CD4-positive, alpha-beta T cell treated with Interleukin-21 for 1 hour (primary cell): ENCODE measurements around the gene PCDHGA9.
"Not testable (repeated sequence)": the region's sequence is repeated elsewhere in the genome, so short reads cannot be mapped to it uniquely, and the experiment has no call there.

Experiments used
- DNase-seq: peaks from one replicate; pipeline ENCODE4 v3.0.0-alpha.2; 2020

The PCDHGA9 gene

GRCh38 chr5:141402553-141403243, at the start of gene PCDHGA9:
PCDHGA9 (plus strand) TSS chr5:141402778; CDS start chr5:141402953, 175 bp downstream.
- no peak for DNase-seq

DNA sequence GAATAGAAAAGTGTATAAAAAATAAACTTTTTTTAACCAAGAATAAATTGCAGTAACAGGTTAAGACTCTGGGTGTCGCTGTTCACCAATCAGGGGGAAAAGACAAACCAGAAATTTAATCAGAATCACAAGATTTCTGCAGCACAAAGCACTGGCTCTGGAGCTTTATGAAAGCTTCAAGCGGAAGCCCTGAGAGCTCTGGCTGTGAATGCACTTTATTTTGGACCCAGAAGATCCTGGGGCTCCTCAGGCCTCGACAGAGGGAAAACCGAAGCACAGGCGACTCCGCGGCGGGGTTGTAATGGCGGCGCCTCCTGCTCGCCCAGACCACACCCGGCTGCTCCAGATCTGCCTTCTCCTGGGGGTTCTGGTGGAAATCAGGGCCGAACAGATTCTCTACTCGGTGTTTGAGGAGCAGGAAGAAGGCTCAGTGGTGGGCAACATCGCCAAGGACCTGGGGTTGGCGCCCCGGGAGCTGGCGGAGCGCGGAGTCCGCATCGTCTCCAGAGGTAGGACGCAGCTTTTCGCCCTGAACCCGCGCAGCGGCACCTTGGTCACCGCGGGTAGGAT, 47.6 kb upstream of the PCDHGA9 start, which contains the start of gene PCDHGA4:
PCDHGA4 (plus strand) TSS at position 122 of the 570 bp plus-strand sequence; CDS start at position 209, 87 bp downstream.
- DNase-seq: peak; percentile 24

DNA sequence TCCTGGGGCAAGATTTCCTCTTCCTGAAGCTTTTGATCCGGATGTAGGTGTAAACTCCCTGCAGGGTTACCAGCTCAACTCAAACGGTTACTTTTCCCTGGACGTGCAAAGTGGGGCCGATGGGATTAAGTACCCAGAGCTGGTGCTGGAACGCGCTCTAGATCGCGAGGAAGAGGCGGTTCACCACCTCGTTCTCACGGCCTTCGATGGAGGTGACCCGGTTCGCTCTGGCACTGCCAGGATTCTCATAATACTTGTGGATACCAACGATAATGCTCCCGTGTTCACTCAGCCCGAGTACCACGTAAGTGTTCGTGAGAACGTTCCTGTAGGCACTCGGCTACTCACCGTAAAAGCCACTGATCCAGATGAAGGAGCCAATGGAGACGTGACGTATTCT, 46.9 kb upstream of the PCDHGA9 start:
- no peak for DNase-seq

GRCh38 chr5:141356133-141356532, 46.4 kb upstream of the PCDHGA9 start:
- DNase-seq: no peak

DNA sequence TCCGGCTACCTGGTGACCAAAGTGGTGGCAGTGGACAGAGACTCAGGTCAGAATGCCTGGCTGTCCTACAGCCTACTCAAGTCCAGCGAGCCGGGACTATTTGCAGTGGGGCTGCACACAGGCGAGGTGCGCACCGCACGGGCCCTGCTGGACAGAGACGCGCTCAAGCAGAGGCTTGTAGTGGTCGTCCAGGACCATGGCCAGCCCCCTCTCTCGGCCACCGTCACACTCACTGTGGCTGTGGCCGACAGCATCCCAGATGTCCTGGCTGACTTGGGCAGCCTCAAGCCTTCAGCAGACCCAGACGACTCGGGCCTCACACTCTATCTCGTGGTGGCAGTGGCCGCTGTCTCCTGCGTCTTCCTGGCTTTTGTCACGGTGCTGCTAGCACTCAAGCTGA, 45.6 kb upstream of the PCDHGA9 start:
- DNase-seq: no peak

DNA sequence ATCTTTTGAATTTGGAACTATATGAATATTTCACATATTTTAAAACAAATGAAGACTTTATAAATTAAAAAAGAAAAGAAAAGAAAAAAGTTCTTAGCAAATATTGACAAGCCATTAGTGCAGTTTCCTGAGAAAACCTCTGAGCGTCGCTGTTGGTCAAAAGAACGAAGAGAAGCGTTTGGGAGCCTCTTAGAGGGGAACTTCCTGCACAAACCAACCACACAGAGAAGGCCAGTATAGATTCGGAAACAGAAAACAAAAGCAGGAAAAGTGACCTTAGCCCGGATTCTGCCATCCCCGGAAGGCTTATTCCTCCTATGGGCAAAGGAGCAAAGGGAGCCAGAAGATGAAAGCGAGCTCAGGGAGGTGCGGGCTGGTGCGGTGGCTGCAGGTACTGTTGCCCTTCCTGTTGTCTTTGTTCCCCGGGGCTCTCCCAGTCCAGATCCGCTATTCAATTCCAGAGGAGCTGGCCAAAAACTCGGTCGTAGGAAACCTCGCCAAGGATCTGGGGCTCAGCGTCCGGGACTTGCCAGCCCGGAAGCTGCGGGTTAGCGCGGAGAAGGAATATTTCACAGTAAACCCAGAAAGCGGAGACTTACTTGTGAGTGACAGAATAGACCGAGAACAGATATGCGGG, 42.7 kb upstream of the PCDHGA9 start, which contains the start of gene PCDHGB2:
PCDHGB2 (plus strand) TSS at position 205 of the 637 bp plus-strand sequence; CDS start at position 347, 142 bp downstream.
- peak; percentile 50 for DNase-seq

DNA sequence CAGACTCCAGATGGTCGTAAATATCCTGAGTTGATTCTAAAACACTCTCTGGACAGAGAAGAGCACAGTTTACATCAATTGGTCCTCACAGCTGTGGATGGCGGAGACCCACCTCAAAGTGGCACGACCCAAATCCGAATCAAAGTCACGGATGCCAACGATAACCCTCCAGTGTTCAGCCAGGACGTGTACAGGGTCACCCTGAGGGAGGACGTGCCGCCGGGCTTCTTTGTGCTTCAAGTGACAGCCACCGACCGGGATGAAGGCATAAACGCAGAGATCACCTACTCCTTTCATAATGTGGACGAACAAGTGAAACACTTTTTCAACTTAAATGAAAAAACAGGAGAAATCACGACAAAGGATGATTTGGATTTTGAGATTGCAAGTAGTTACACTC, 41.9 kb upstream of the PCDHGA9 start:
- DNase-seq: no peak

DNA sequence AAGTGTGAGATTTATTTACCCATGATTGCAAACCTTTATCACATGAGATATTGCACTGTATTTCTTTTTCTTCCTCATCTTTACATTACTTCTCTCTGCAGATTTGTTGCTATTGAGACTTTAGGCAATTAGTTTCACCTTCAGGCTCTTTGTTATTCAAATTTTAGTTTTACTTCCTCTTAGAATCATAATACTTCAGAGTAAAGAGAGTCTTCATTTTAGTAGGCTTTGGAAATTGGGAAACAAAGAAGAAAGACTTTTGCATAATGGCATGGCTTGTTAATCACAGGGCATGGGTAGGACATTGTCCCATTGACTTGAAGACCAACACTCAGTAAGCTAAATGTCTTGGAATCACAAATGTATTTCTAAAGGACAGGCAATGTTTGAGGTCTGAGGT, 39.9 kb upstream of the PCDHGA9 start:
- no peak for DNase-seq

DNA sequence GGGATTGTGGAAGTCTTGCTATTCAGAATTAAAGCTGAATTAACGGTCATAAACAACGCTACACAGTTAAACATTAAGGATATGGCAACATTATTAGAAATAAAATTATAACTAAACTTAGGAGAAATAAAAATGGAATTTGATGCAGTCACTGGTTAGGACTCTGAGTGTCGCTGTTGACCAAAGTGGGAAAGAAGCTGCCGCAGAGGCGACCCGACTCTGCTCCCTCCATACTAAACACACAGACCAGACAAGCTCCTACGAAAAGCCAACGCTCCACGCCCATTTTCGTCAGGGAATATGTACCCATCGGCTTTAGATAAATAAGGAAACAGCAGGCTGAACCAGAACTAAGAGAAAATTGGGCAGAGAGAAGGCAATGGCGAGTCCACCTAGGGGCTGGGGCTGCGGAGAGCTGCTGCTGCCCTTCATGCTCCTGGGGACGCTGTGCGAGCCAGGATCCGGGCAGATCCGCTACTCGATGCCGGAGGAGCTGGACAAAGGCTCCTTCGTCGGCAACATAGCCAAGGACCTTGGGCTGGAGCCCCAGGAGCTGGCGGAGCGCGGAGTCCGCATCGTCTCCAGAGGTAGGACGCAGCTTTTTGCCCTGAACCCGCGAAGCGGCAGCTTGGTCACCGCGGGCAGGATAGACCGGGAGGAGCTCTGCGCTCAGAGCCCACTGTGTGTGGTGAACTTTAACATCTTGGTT, 38.5 kb upstream of the PCDHGA9 start, which contains the start of gene PCDHGA5:
PCDHGA5 (plus strand) TSS at position 211 of the 709 bp plus-strand sequence; CDS start at position 380, 169 bp downstream.
- no peak for DNase-seq

GRCh38 chr5:141366016-141366896, 36.3 kb upstream of the PCDHGA9 start:
- no peak for DNase-seq

- DNase-seq: peak; percentile 49
Measured at GRCh38 chr5:141369994-141370848, 32.4 kb upstream of the PCDHGA9 start, which contains the start of gene PCDHGB3. PCDHGB3 (plus strand) TSS chr5:141370242; CDS start chr5:141370395, 153 bp downstream.

- no peak for DNase-seq
Measured at GRCh38 chr5:141371572-141372475, 30.8 kb upstream of the PCDHGA9 start.

- DNase-seq: no peak
Measured at GRCh38 chr5:141373673-141374317, 28.8 kb upstream of the PCDHGA9 start, which contains the start of gene PCDHGA6. PCDHGA6 (plus strand) TSS chr5:141373891; CDS start chr5:141374084, 193 bp downstream.

DNA sequence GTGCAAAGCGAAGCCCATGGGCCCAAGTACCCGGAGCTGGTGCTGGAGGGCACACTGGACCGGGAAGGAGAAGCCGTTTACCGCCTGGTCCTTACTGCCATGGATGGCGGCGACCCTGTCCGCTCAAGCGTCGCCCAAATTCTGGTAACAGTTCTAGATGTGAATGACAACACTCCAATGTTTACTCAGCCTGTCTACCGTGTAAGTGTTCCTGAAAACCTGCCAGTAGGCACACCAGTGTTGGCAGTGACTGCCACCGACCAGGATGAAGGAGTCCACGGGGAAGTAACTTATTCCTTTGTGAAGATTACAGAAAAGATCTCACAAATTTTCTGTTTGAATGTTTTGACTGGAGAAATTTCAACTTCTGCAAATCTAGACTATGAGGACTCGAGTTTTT, 28.0 kb upstream of the PCDHGA9 start:
- no peak for DNase-seq

DNA sequence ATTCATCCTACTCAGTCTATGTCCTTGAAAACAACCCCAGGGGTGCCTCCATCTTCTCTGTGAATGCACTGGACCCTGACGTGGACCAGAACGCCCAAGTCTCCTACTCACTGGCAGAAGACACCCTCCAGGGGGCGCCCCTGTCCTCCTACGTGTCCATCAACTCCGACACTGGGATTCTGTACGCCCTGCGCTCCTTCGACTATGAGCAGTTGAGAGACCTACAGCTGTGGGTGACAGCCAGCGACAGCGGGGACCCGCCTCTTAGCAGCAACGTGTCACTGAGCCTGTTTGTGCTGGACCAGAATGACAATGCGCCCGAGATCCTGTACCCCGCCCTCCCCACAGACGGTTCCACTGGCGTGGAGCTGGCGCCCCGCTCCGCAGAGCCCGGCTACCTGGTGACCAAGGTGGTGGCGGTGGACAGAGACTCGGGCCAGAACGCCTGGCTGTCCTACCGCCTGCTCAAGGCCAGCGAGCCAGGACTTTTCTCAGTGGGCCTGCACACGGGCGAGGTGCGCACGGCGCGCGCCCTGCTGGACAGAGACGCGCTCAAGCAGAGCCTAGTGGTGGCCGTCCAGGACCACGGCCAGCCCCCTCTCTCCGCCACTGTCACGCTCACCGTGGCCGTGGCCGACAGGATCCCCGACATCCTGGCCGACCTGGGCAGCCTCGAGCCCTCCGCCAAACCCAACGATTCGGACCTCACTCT, 27.0 kb upstream of the PCDHGA9 start:
- DNase-seq: not testable (repeated sequence)

- no peak for DNase-seq
Measured at GRCh38 chr5:141382469-141383294, 19.9 kb upstream of the PCDHGA9 start, which contains the start of gene PCDHGA7. PCDHGA7 (plus strand) TSS chr5:141382742; CDS start chr5:141382900, 158 bp downstream.

- no peak for DNase-seq
Measured at GRCh38 chr5:141383345-141383744, 19.2 kb upstream of the PCDHGA9 start.
